Measurements from ENCODE around the gene TBC1D32. TPM values are rescaled to one million over a fixed set of nuclear protein-coding genes. Genes with fewer than 3 reads are reported as not detected.
"Not testable (repeated sequence)": the region's sequence is repeated elsewhere in the genome, so short reads cannot be mapped to it uniquely, and the experiment has no call there.

Gene TBC1D32
- total RNA-seq, 3 donors from 2014 or later (not counting 1 experiment from before 2014, with no cell fraction given) = 8.9 to 17.4 (median 14.2) TPM

GRCh38 chr6:121076119-121076518, 258.2 kb downstream of the TBC1D32 start:
- Histone ChIP-seq H3K9me3 (ENCODE audit: control insufficient read depth, insufficient read depth, low read length) (no peaks in the 10 kb centered on the region), H3K4me1 (ENCODE audit: control insufficient read depth, insufficient read depth, low read length) (no peaks in the 10 kb centered on the region), H3K27me3 (ENCODE audit: control insufficient read depth, insufficient read depth, low read length) (no peaks in the 10 kb centered on the region), H3K4me3 (ENCODE audit: low read length) (no peak overlapping the region), H3K36me3 (ENCODE audit: control insufficient read depth, insufficient read depth, low read length) (no peaks in the 10 kb centered on the region), H3K27ac (ENCODE audit: low read length) (no peak overlapping the region)
- H3K4me3 Mint-ChIP-seq = no peak overlapping the region
- peaks cover 0 to 2% of the 10 kb centered on the region in 2 donors for H3K9me3 Mint-ChIP-seq
- no peak for TF ChIP-seq CTCF (IDR thresholded peaks at IDR 0.05)
- 89% methylated on average over 3 of the region's 3 CpGs for WGBS (ENCODE audit: insufficient coverage)
- intact Hi-C loops (cut with micrococcal nuclease) = no loop called here
- no peak overlapping the region for H3K27ac Mint-ChIP-seq
- DNase-seq (no peak), ATAC-seq (no peak)
- no peaks in the 10 kb centered on the region for H3K27me3 Mint-ChIP-seq (ENCODE audit: low read depth in 2 of 2)
- H3K36me3 Mint-ChIP-seq = no peaks in the 10 kb centered on the region
- H3K4me1 Mint-ChIP-seq = no peaks in the 10 kb centered on the region

GRCh38 chr6:121068749-121069148, 265.5 kb downstream of the TBC1D32 start:
- H3K27me3 Mint-ChIP-seq (ENCODE audit: low read depth in 2 of 2); H3K4me3 ChIP-seq (ENCODE audit: low read length); H3K36me3 Mint-ChIP-seq; H3K4me3 Mint-ChIP-seq; H3K4me1 ChIP-seq (ENCODE audit: control insufficient read depth, insufficient read depth, low read length); DNase-seq; H3K9me3 ChIP-seq (ENCODE audit: control insufficient read depth, insufficient read depth, low read length); ATAC-seq; H3K27ac ChIP-seq (ENCODE audit: low read length); H3K9me3 Mint-ChIP-seq; H3K27ac Mint-ChIP-seq; H3K4me1 Mint-ChIP-seq; H3K36me3 ChIP-seq (ENCODE audit: control insufficient read depth, insufficient read depth, low read length); H3K27me3 ChIP-seq (ENCODE audit: control insufficient read depth, insufficient read depth, low read length); intact Hi-C loops (cut with micrococcal nuclease): not testable (repeated sequence)
- 100% methylated on average over 1 of the region's 1 CpG for WGBS (ENCODE audit: insufficient coverage)

- H3K27ac ChIP-seq (ENCODE audit: low read length) = no peak overlapping the region
- peaks cover 13 to 14% of the 10 kb centered on the region in 2 donors for H3K9me3 Mint-ChIP-seq
- H3K27me3 Mint-ChIP-seq (ENCODE audit: low read depth in 2 of 2) = no peaks in the 10 kb centered on the region
- intact Hi-C loops (cut with micrococcal nuclease) = no loop called here
- H3K4me3 Mint-ChIP-seq = no peak overlapping the region
- H3K36me3 ChIP-seq (ENCODE audit: control insufficient read depth, insufficient read depth, low read length) = no peaks in the 10 kb centered on the region
- no peak for ATAC-seq
- H3K4me1 Mint-ChIP-seq = no peaks in the 10 kb centered on the region
- H3K9me3 ChIP-seq (ENCODE audit: control insufficient read depth, insufficient read depth, low read length) = peaks cover 7% of the 10 kb centered on the region
- no peaks in the 10 kb centered on the region for H3K36me3 Mint-ChIP-seq
- TF ChIP-seq CTCF (IDR thresholded peaks at IDR 0.05) = no peak
- H3K4me3 ChIP-seq (ENCODE audit: low read length) = no peak overlapping the region
- no peak overlapping the region for H3K27ac Mint-ChIP-seq
- H3K27me3 ChIP-seq (ENCODE audit: control insufficient read depth, insufficient read depth, low read length) = no peaks in the 10 kb centered on the region
- H3K4me1 ChIP-seq (ENCODE audit: control insufficient read depth, insufficient read depth, low read length) = no peaks in the 10 kb centered on the region
- DNase-seq = no peak
Observed at GRCh38 chr6:121067381-121067780, 266.9 kb downstream of the TBC1D32 start.

GRCh38 chr6:121064345-121064744, 269.9 kb downstream of the TBC1D32 start:
- WGBS (ENCODE audit: insufficient coverage) = 92% methylated on average over 3 of the region's 3 CpGs
- DNase-seq (no peak), ATAC-seq (no peak)
- no peaks in the 10 kb centered on the region for H3K36me3 ChIP-seq (ENCODE audit: control insufficient read depth, insufficient read depth, low read length)
- Mint-ChIP-seq H3K4me1 (no peaks in the 10 kb centered on the region), H3K36me3 (no peaks in the 10 kb centered on the region), H3K27ac (no peak overlapping the region), H3K4me3 (no peak overlapping the region), H3K9me3 (peaks cover 13% of the 10 kb centered on the region in 2 donors), H3K27me3 (ENCODE audit: low read depth in 2 of 2) (no peaks in the 10 kb centered on the region)
- peaks cover 7% of the 10 kb centered on the region for H3K9me3 ChIP-seq (ENCODE audit: control insufficient read depth, insufficient read depth, low read length)
- intact Hi-C loops (cut with micrococcal nuclease) = no loop called here
- no peak overlapping the region for H3K27ac ChIP-seq (ENCODE audit: low read length)
- H3K4me1 ChIP-seq (ENCODE audit: control insufficient read depth, insufficient read depth, low read length) = no peaks in the 10 kb centered on the region
- TF ChIP-seq CTCF (IDR thresholded peaks at IDR 0.05) = no peak
- no peaks in the 10 kb centered on the region for H3K27me3 ChIP-seq (ENCODE audit: control insufficient read depth, insufficient read depth, low read length)
- H3K4me3 ChIP-seq (ENCODE audit: low read length) = no peak overlapping the region
